Esophagus muscularis mucosa (tissue), 3 donors: ENCODE results near the gene USP24.

Experiments used
- CTCF ChIP-seq, 3 experiments: fragments of 200-600 bp in 2 of 3; fragments of 450-650 bp in 1 of 3; sonication (generic) in 2 of 3; IDR thresholded peaks; one replicate each; pipeline ENCODE4 v1.5.1; 2017 to 2019; ENCODE audit warnings: antibody characterized with exemption in 3 of 3, mild to moderate bottlenecking in 2 of 3, moderate library complexity in 1 of 3
- POLR2A ChIP-seq: fragments of 450-650 bp; IDR thresholded peaks from one replicate; pipeline ENCODE4 v1.6.1; 2017; ENCODE audit warnings: antibody characterized with exemption, moderate library complexity, mild to moderate bottlenecking, low read depth

GRCh38 chr1:55217226-55217986 lies 2.2 kb upstream of the USP24 start:
- TF ChIP-seq POLR2A (no peak), CTCF (IDR thresholded peaks at IDR 0.05) (no peak)
